Spleen (tissue), 11 donors: Measurements from ENCODE around the gene CHRM1. TPM values are rescaled to one million over a fixed set of nuclear protein-coding genes. Genes with fewer than 3 reads are reported as not detected.
A peak's percentile ranks its signal among the peaks of the same experiment; 100 is the strongest.

Experiments
- DNase-seq: peaks from one replicate; pipeline ENCODE4 v3.0.0-alpha.2; 2020
- H3K27ac ChIP-seq, 8 donors: fragments of 200-600 bp; sonication (generic) in 7 of 8; 1 replicate in 4 of 8; 2 replicates in 4 of 8; pipeline versions ENCODE4 v1.5.0 to v1.8.0; 2016 to 2021; ENCODE audit warnings: inconsistent platforms in 4 of 8, mild to moderate bottlenecking in 4 of 8, moderate library complexity in 1 of 8
- H3K27me3 ChIP-seq, 7 donors: fragments of 200-600 bp; sonication (generic) in 6 of 7; replicated peaks in 1 of 7; 1 replicate in 4 of 7; 2 replicates in 3 of 7; pipeline versions ENCODE4 v1.5.0 to v1.8.0; 2016 to 2021; ENCODE audit warnings: inconsistent platforms in 3 of 7, mild to moderate bottlenecking in 1 of 7
- H3K36me3 ChIP-seq, 6 donors: fragments of 200-600 bp; sonication (generic) in 5 of 6; 1 replicate in 4 of 6; 2 replicates in 2 of 6; pipeline versions ENCODE4 v1.5.0 to v1.8.0; 2016 to 2021; ENCODE audit warnings: inconsistent platforms in 2 of 6
- H3K4me1 ChIP-seq, 6 donors: fragments of 200-600 bp; sonication (generic) in 5 of 6; 1 replicate in 3 of 6; 2 replicates in 3 of 6; pipeline versions ENCODE4 v1.5.0 to v1.8.0; 2016 to 2021; ENCODE audit warnings: inconsistent platforms in 3 of 6
- H3K4me3 ChIP-seq, 8 donors: fragments of 200-600 bp; sonication (generic) in 7 of 8; 1 replicate in 4 of 8; 2 replicates in 4 of 8; pipeline versions ENCODE4 v1.5.0 to v1.8.0; 2016 to 2021; ENCODE audit warnings: inconsistent platforms in 4 of 8, mild to moderate bottlenecking in 4 of 8, moderate library complexity in 2 of 8
- H3K9me3 ChIP-seq, 8 donors: fragments of 200-600 bp; sonication (generic) in 7 of 8; 1 replicate in 4 of 8; 2 replicates in 4 of 8; pipeline versions ENCODE4 v1.5.0 to v1.8.0; 2016 to 2021; ENCODE audit warnings: inconsistent platforms in 4 of 8
- POLR2A ChIP-seq, 3 donors: fragments of 450-650 bp; IDR thresholded peaks; one replicate each; pipeline ENCODE4 v1.5.1; 2017; ENCODE audit warnings: antibody characterized with exemption in 3 of 3, mild to moderate bottlenecking in 1 of 3
- POLR2AphosphoS5 ChIP-seq, 3 donors: sonication (generic); formaldehyde crosslinking; IDR thresholded peaks; one replicate each; pipeline ENCODE4 v1.5.1; 2017; ENCODE audit warnings: antibody characterized with exemption in 3 of 3
- WGBS, 5 donors: extraction: QIAGEN DNeasy Blood & Tissue Kit in 3 of 5; methylation state at CpG; one replicate each; pipeline versions ENCODE4 v1.1.5 to v1.1.7; 2013 to 2018; 5-methylcytosine and 5-hydroxymethylcytosine counted together
- intact Hi-C: fragments of 100-400 bp; cut with DNase I; formaldehyde crosslinking; loops from one replicate; pipeline ENCODE4 v1.15.0; 2023; ENCODE audit warnings: low total_unique reads
- polyA plus RNA-seq, 3 donors: library from polyadenylated mRNA; stranded (reverse); fragments of 200-250 nt; gene quantifications; one replicate each; pipeline ENCODE4 v1.2.1, GENCODE V29; 2013
- total RNA-seq, 7 donors: library from RNA; depleted of rRNA in 3 of 7; stranded (reverse); fragments of >200 nt in 3 of 7; fragmentation: NEBNext Ultra II Directional in 4 of 7; extraction: Animal tissue kit (Norgen Biotek cat#: 25700) in 4 of 7; gene quantifications; one replicate each; pipeline versions ENCODE4 v1.1.0 to v1.2.1, GENCODE V29; 2016 to 2021
- TF ChIP-seq, protein P1 (sequence below), 11 experiments: fragments of 200-600 bp in 7 of 11; fragments of 450-650 bp in 4 of 11; sonication (generic) in 4 of 11; IDR thresholded peaks in 8 of 11; conservative IDR thresholded peaks in 3 of 11; 1 replicate in 7 of 11; 2 replicates in 4 of 11; pipeline versions ENCODE4 v1.4.0 to v1.8.0; 2016 to 2021; ENCODE audit warnings: antibody characterized with exemption in 11 of 11, inconsistent platforms in 4 of 11, mild to moderate bottlenecking in 1 of 11
- donor health status: healthy with polysubstance abuse.
- donor health status: DM: no; HTN: no; CAD: no; lungs with moderate emphysema.
- donor health status: DM: no; HTN: no; CAD: no.
- donor health status: Bipolar disorder and iron deficiency.
- donor health status: healthy.
- donor health status: DM: no; HTN: no; CAD: no.
- donor health status: DM: yes; HTN: yes; CAD: no.

The CHRM1 gene
- total and polyA plus RNA-seq, 10 donors = not detected

DNA sequence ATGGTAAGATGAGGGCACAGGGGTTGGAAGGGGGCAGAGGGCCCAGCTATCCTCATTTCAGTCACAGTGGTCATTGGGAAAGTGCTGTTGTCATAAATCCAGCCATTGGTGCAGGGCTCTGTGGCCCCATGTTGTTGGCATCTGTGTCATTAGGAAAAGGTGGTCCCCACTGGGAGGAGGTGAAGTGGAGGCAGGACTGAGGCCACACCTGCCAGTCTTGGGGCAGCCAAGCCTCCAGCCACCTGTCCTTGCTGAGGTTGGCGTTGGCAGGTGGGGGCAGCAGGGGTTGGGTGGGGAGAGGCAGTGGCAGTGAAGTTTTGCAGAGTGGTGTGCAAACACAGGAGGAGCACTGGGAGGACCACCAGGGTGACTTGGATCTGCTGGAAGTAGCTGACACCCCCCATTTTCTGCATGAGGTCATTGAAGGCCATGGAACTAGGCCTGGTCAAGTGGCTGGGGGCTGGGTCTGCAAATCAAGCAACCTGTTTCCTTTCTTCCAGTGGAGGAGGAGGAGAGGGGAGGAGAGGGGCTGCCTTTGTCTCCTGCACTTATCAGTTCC lies 38.3 kb upstream of the CHRM1 start:
- Histone ChIP-seq H3K27ac (no peak overlapping the region), H3K4me3 (no peak overlapping the region), H3K9me3 (no peaks in the 10 kb centered on the region), H3K27me3 (peaks cover 0 to 18% (median 0%) of the 10 kb centered on the region in 7 donors), H3K4me1 (peaks cover 0 to 9% (median 0%) of the 10 kb centered on the region in 6 donors), H3K36me3 (no peaks in the 10 kb centered on the region)
- TF ChIP-seq POLR2AphosphoS5 (IDR thresholded peaks at IDR 0.05) (no peak), POLR2A (IDR thresholded peaks at IDR 0.05) (no peak)
- TF ChIP-seq, protein P1, sequence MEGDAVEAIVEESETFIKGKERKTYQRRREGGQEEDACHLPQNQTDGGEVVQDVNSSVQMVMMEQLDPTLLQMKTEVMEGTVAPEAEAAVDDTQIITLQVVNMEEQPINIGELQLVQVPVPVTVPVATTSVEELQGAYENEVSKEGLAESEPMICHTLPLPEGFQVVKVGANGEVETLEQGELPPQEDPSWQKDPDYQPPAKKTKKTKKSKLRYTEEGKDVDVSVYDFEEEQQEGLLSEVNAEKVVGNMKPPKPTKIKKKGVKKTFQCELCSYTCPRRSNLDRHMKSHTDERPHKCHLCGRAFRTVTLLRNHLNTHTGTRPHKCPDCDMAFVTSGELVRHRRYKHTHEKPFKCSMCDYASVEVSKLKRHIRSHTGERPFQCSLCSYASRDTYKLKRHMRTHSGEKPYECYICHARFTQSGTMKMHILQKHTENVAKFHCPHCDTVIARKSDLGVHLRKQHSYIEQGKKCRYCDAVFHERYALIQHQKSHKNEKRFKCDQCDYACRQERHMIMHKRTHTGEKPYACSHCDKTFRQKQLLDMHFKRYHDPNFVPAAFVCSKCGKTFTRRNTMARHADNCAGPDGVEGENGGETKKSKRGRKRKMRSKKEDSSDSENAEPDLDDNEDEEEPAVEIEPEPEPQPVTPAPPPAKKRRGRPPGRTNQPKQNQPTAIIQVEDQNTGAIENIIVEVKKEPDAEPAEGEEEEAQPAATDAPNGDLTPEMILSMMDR (IDR thresholded peaks at IDR 0.05 in 8 of 11, conservative IDR thresholded peaks at IDR 0.05 in 3 of 11) = no peak
- intact Hi-C loops = no loop called here
- WGBS, 5 donors = 79 to 94% (median 82%) methylated on average over 1 of the region's 1 CpG
- no peak for DNase-seq

DNA sequence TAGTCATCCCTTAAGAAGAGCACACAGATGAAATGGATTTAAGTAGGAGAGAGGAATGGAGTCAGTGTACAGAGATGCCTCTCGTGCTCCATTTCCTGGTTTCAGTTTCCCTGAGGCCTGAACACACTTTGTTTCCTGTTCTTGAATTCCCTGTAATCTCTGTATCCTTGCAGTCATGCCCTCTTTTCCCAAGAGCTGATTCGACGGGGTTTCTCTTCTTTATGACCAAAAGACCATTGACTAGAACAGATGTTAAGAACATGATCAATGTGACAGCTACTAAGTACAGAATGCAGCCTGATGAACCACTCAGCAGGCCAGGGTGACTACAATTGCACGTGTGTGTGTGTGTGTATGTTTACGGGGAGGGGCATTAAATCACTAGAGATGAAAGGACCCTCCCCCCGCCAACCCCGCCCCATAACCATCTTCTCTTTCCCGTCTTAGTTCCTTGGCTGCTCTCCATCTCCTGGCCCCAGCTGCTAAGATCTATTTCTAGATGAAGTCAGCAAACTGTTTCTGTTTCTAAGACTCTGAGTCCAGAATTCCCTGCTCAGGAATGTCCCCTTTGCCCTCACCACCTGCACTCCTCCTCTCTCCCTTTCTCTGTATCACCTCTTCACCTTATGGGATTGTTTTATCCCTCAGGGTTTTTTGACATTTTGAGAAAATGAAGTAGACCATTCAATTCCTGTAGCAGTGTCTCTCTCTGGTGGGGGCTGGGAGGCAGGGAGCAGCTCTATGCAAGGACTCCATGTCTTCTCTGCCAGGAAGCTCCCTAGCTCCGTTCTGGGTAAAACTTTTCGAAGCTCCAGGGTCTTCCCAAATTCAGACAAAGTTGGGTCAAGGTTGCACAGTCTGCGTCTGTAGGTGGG lies 37.6 kb upstream of the CHRM1 start:
- intact Hi-C loops = no loop called here
- Histone ChIP-seq H3K36me3 (no peaks in the 10 kb centered on the region), H3K9me3 (no peaks in the 10 kb centered on the region), H3K4me3 (no peak overlapping the region), H3K27ac (peak overlapping the region in 1 of 8 donors; percentile 7), H3K4me1 (peaks cover 0 to 9% (median 0%) of the 10 kb centered on the region in 6 donors), H3K27me3 (peaks cover 0 to 18% (median 0%) of the 10 kb centered on the region in 7 donors)
- WGBS, 5 donors = 38 to 49% (median 39%) methylated on average over 10 to 11 of the region's 11 CpGs
- TF ChIP-seq, protein P1 (IDR thresholded peaks at IDR 0.05 in 8 of 11, conservative IDR thresholded peaks at IDR 0.05 in 3 of 11) = no peak
- TF ChIP-seq POLR2A (IDR thresholded peaks at IDR 0.05) (no peak), POLR2AphosphoS5 (IDR thresholded peaks at IDR 0.05) (no peak)
- DNase-seq = no peak

DNA sequence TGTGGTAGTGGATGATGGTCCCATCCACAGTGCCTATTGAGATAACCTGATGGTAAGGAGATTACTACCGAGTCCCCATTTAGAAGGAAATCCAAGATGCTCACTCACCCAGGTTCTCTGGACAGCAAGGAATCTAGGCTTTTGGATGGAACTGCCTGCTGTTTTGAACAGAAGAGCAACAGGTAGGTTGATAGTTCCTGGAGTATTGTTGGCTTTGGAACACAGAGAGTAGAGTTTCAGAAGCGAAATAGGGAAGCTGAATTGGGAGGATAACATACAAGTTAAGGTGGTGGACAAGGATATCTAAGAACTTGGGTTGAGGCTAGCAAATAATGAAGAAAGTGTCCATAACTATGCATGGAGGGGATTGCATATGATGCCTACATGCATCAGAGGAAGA lies 36.0 kb upstream of the CHRM1 start:
- TF ChIP-seq, protein P1 (IDR thresholded peaks at IDR 0.05 in 8 of 11, conservative IDR thresholded peaks at IDR 0.05 in 3 of 11) = no peak
- TF ChIP-seq POLR2AphosphoS5 (IDR thresholded peaks at IDR 0.05) = no peak
- TF ChIP-seq POLR2A (IDR thresholded peaks at IDR 0.05) = no peak
- 88 to 96% (median 92%) methylated on average over 2 of the region's 2 CpGs for WGBS, 5 donors
- Histone ChIP-seq H3K4me1 (peaks cover 0 to 9% (median 0%) of the 10 kb centered on the region in 6 donors), H3K4me3 (no peak overlapping the region), H3K9me3 (no peaks in the 10 kb centered on the region), H3K27me3 (peaks cover 0 to 32% (median 0%) of the 10 kb centered on the region in 7 donors), H3K27ac (no peak overlapping the region), H3K36me3 (no peaks in the 10 kb centered on the region)
- no peak for DNase-seq
- intact Hi-C loops = no loop called here

DNA sequence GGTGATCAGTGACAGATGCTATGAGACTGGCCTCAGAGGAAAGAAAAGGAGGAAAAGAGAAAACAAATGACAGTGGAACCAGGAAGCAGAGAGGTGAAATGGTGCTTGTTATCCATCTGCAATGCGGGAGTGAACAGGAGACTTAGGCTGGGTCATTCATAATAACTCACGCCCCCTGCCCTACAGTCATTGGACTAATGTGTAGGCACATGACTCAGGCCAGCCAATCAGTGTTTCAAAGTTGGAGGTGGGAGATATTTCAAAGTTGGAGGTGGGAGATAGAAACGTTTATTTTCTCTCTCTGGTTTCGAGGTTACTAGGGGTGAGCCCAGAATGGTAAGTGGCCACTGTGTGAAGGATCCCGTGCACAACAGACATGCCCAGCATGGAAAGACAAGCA lies 33.3 kb upstream of the CHRM1 start:
- peaks cover 0 to 35% (median 0%) of the 10 kb centered on the region in 7 donors for H3K27me3 ChIP-seq
- TF ChIP-seq POLR2AphosphoS5 (IDR thresholded peaks at IDR 0.05) = no peak
- TF ChIP-seq, protein P1 (IDR thresholded peaks at IDR 0.05 in 8 of 11, conservative IDR thresholded peaks at IDR 0.05 in 3 of 11) = no peak
- no peak for TF ChIP-seq POLR2A (IDR thresholded peaks at IDR 0.05)
- no peak for DNase-seq
- no peaks in the 10 kb centered on the region for H3K36me3 ChIP-seq
- no peak overlapping the region for H3K4me3 ChIP-seq
- intact Hi-C loops = no loop called here
- no peaks in the 10 kb centered on the region for H3K9me3 ChIP-seq
- 73 to 81% (median 78%) methylated on average over 5 of the region's 5 CpGs for WGBS, 5 donors
- H3K4me1 ChIP-seq = peaks cover 0 to 9% (median 0%) of the 10 kb centered on the region in 6 donors
- no peak overlapping the region for H3K27ac ChIP-seq
